HEK293 (cell line): ENCODE results near the gene IL1A.

ENCODE experiments used
- CTCF ChIA-PET: fragments of 350-600 bp; formaldehyde crosslinking; extraction: SDS; loops from one replicate; lab custom pipeline; 2021; ENCODE audit warnings: antibody characterized with exemption; lab: Yijun Ruan, JAX
- POLR2A ChIA-PET: fragments of 300-600 bp; formaldehyde crosslinking; extraction: SDS; loops from one replicate; lab custom pipeline; 2020; ENCODE audit warnings: antibody characterized with exemption, inconsistent platforms; lab: Yijun Ruan, JAX
- H3K27ac ChIP-seq: fragments of 200-500 bp; sonication (Bioruptor generic); 2 replicates; pipeline ENCODE4 v1.5.1; 2014; ENCODE audit warnings: low read depth, low read length, control low read depth, inconsistent platforms; ENCODE audit errors: extremely low read depth
- H3K36me3 ChIP-seq, 2 experiments: fragments of 200-500 bp in 1 of 2; sonication (Bioruptor generic) in 1 of 2; 1 replicate in 1 of 2; 2 replicates in 1 of 2; pipeline ENCODE4 v1.5.1; 2014 to 2017; ENCODE audit warnings: inconsistent platforms in 2 of 2, low read length in 2 of 2; ENCODE audit not compliant: control insufficient read depth in 2 of 2, insufficient read depth in 1 of 2
- H3K4me1 ChIP-seq: fragments of 200-500 bp; sonication (Bioruptor generic); 2 replicates; pipeline ENCODE4 v1.5.1; 2014; ENCODE audit warnings: mild to moderate bottlenecking, low read length, inconsistent platforms; ENCODE audit not compliant: control insufficient read depth, insufficient read depth
- H3K4me3 ChIP-seq: 2 replicates; pipeline ENCODE4 v1.5.1; 2011; ENCODE audit warnings: low read depth, mild to moderate bottlenecking, control low read depth, low read length, moderate library complexity
- H3K9me3 ChIP-seq: fragments of 200-500 bp; sonication (Bioruptor generic); 2 replicates; pipeline ENCODE4 v1.5.1; 2014; ENCODE audit warnings: low read depth, low read length, inconsistent platforms; ENCODE audit not compliant: control insufficient read depth, insufficient read depth
- GLIS2 ChIP-seq: fragments of 450-650 bp; formaldehyde crosslinking; IDR thresholded peaks from 2 replicates; pipeline ENCODE4 v1.5.1; 2016; ENCODE audit warnings: missing biosample characterization, missing genetic modification characterization
- SCRT1 ChIP-seq: fragments of 450-650 bp; formaldehyde crosslinking; IDR thresholded peaks from 2 replicates; pipeline ENCODE4 v1.5.1; 2016; ENCODE audit warnings: missing biosample characterization, missing genetic modification characterization, borderline replicate concordance
- SP3 ChIP-seq: fragments of 450-650 bp; formaldehyde crosslinking; IDR thresholded peaks from 2 replicates; pipeline ENCODE4 v1.5.1; 2016; ENCODE audit warnings: missing biosample characterization, missing genetic modification characterization
- WT1 ChIP-seq: fragments of 450-650 bp; formaldehyde crosslinking; IDR thresholded peaks from 2 replicates; pipeline ENCODE4 v1.5.1; 2016; ENCODE audit warnings: missing biosample characterization, missing genetic modification characterization
- ZFP69B ChIP-seq: fragments of 450-650 bp; formaldehyde crosslinking; IDR thresholded peaks from 2 replicates; pipeline ENCODE4 v1.5.1; 2016; ENCODE audit warnings: missing biosample characterization, missing genetic modification characterization
- ZIC2 ChIP-seq: fragments of 450-650 bp; formaldehyde crosslinking; IDR thresholded peaks from 2 replicates; pipeline ENCODE4 v1.5.1; 2016; ENCODE audit warnings: missing biosample characterization, missing genetic modification characterization
- ZNF114 ChIP-seq: fragments of 450-650 bp; formaldehyde crosslinking; IDR thresholded peaks from 2 replicates; pipeline ENCODE4 v1.5.0; 2017; ENCODE audit warnings: missing biosample characterization, missing genetic modification characterization
- ZNF132 ChIP-seq: fragments of 450-650 bp; formaldehyde crosslinking; IDR thresholded peaks from 2 replicates; pipeline ENCODE4 v1.5.1; 2017; ENCODE audit warnings: missing biosample characterization, missing genetic modification characterization, borderline replicate concordance
- ZNF274 ChIP-seq, 2 experiments: fragments of 200-500 bp in 1 of 2; fragments of 450-650 bp in 1 of 2; sonication (Bioruptor generic) in 1 of 2; formaldehyde crosslinking in 1 of 2; IDR thresholded peaks; 2 replicates each; pipeline versions ENCODE4 v1.5.1 to v1.6.1; 2014 to 2016; ENCODE audit warnings: borderline replicate concordance in 1 of 2, inconsistent platforms in 1 of 2, low read length in 1 of 2, missing biosample characterization in 1 of 2, missing genetic modification characterization in 1 of 2
- ZNF501 ChIP-seq: fragments of 450-650 bp; formaldehyde crosslinking; IDR thresholded peaks from 2 replicates; pipeline ENCODE4 v1.5.1; 2016; ENCODE audit warnings: missing biosample characterization, missing genetic modification characterization
- ZNF621 ChIP-seq: fragments of 450-650 bp; formaldehyde crosslinking; IDR thresholded peaks from 2 replicates; pipeline ENCODE4 v1.5.1; 2017; ENCODE audit warnings: missing biosample characterization, missing genetic modification characterization
- TF ChIP-seq, protein P1 (sequence below): fragments of 450-650 bp; formaldehyde crosslinking; IDR thresholded peaks from 2 replicates; pipeline ENCODE4 v1.5.1; 2016; ENCODE audit warnings: missing biosample characterization, missing genetic modification characterization
- TF ChIP-seq, protein P2 (sequence below): fragments of 450-650 bp; formaldehyde crosslinking; IDR thresholded peaks from 2 replicates; pipeline ENCODE4 v1.5.1; 2016; ENCODE audit warnings: missing biosample characterization, missing genetic modification characterization, borderline replicate concordance
- TF ChIP-seq, protein P3 (sequence below): fragments of 450-650 bp; formaldehyde crosslinking; optimal IDR thresholded peaks from 2 replicates; pipeline ENCODE3; 2016; ENCODE audit warnings: missing biosample characterization, mild to moderate bottlenecking, missing genetic modification characterization
- TF ChIP-seq, protein P4 (sequence below): IDR thresholded peaks from 2 replicates; pipeline ENCODE4 v1.6.1; 2011; ENCODE audit warnings: mild to moderate bottlenecking, low read depth, low read length, borderline replicate concordance
- TF ChIP-seq, protein P5 (sequence below): fragments of 450-650 bp; formaldehyde crosslinking; IDR thresholded peaks from 2 replicates; pipeline ENCODE4 v1.5.1; 2016; ENCODE audit warnings: missing biosample characterization, missing genetic modification characterization, borderline replicate concordance

IL1A gene

DNA sequence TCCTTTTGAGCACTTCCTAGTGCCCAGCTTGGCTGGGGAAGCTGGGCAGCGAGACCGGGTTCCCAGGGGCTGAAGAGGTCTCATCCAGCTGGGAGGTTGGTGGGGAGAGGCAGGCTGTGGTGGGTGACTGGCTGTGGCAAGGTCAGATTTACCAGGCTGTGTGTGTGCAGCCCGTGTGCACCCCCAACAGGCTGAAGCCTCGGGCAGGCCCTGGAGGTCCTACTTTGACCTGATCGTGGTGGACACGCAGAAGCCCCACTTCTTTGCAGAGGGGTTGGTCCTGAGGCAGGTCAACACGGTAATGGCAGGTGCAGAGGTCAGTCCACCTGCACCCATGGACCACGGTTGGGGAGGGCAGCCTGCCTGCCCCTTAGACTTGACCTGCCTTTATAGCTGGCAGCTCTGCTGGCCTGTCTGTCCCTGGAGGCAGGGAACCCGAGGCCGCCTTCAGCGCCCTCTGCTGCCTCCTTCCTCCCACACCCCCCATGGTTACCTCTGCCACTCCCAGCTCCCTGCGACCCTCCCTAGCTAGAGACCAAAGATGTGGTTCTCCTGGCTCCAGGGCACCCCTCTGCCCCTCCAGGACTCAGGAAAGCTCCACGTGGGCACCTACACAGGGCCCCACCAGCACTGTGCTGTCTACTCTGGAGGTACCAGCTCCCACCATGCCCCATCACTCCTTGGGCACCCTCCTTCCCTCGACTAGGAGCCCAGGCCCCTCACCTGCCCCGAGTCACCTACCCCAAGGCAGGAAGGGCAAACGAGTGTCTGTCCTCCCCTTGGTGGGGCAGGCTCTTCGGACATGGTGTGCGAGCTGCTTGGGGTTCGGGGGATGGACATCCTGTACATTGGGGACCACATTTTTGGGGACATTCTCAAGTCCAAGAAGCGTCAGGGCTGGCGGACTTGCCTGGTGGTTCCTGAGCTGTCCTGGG, 59.4 kb downstream of the IL1A start:
- Histone ChIP-seq H3K4me1 (no peaks in the 10 kb centered on the region), H3K9me3 (no peaks in the 10 kb centered on the region), H3K36me3 (no peaks in the 10 kb centered on the region)
- CTCF ChIA-PET, result interaction anchor here (0.7 to 8.9 kb wide), 23 partner anchors 9 to 234 kb away, joined by 3 to 204 read pairs (median 5); partner anchors contain the start of gene SLC20A1
- TF ChIP-seq, protein P1, sequence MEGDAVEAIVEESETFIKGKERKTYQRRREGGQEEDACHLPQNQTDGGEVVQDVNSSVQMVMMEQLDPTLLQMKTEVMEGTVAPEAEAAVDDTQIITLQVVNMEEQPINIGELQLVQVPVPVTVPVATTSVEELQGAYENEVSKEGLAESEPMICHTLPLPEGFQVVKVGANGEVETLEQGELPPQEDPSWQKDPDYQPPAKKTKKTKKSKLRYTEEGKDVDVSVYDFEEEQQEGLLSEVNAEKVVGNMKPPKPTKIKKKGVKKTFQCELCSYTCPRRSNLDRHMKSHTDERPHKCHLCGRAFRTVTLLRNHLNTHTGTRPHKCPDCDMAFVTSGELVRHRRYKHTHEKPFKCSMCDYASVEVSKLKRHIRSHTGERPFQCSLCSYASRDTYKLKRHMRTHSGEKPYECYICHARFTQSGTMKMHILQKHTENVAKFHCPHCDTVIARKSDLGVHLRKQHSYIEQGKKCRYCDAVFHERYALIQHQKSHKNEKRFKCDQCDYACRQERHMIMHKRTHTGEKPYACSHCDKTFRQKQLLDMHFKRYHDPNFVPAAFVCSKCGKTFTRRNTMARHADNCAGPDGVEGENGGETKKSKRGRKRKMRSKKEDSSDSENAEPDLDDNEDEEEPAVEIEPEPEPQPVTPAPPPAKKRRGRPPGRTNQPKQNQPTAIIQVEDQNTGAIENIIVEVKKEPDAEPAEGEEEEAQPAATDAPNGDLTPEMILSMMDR (tag by site-specific recombination), result peak; percentile 56
- TF ChIP-seq ZIC2 (tag by site-specific recombination) (0 out of 2 replicates have a peak, but pooled peaks have one; percentile 14), GLIS2 (0 out of 2 replicates have a peak, but pooled peaks have one; percentile 32), WT1 (tag by site-specific recombination) (no peak), SP3 (tag by site-specific recombination) (no peak)
- TF ChIP-seq, protein P2, sequence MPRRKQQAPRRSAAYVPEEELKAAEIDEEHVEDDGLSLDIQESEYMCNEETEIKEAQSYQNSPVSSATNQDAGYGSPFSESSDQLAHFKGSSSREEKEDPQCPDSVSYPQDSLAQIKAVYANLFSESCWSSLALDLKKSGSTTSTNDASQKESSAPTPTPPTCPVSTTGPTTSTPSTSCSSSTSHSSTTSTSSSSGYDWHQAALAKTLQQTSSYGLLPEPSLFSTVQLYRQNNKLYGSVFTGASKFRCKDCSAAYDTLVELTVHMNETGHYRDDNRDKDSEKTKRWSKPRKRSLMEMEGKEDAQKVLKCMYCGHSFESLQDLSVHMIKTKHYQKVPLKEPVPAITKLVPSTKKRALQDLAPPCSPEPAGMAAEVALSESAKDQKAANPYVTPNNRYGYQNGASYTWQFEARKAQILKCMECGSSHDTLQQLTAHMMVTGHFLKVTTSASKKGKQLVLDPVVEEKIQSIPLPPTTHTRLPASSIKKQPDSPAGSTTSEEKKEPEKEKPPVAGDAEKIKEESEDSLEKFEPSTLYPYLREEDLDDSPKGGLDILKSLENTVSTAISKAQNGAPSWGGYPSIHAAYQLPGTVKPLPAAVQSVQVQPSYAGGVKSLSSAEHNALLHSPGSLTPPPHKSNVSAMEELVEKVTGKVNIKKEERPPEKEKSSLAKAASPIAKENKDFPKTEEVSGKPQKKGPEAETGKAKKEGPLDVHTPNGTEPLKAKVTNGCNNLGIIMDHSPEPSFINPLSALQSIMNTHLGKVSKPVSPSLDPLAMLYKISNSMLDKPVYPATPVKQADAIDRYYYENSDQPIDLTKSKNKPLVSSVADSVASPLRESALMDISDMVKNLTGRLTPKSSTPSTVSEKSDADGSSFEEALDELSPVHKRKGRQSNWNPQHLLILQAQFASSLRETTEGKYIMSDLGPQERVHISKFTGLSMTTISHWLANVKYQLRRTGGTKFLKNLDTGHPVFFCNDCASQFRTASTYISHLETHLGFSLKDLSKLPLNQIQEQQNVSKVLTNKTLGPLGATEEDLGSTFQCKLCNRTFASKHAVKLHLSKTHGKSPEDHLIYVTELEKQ, result no peak
- TF ChIP-seq, protein P3, sequence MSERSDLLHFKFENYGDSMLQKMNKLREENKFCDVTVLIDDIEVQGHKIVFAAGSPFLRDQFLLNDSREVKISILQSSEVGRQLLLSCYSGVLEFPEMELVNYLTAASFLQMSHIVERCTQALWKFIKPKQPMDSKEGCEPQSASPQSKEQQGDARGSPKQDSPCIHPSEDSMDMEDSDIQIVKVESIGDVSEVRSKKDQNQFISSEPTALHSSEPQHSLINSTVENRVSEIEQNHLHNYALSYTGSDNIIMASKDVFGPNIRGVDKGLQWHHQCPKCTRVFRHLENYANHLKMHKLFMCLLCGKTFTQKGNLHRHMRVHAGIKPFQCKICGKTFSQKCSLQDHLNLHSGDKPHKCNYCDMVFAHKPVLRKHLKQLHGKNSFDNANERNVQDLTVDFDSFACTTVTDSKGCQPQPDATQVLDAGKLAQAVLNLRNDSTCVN (tag by site-specific recombination), result no peak
- TF ChIP-seq, all 188 proteins: peak for 3
- no peak overlapping the region for H3K27ac ChIP-seq
- POLR2A ChIA-PET, result interaction anchor here (1.0 to 2.7 kb wide), 4 partner anchors 12 to 99 kb away, joined by 3 to 8 read pairs (median 3); no protein-coding TSS in a partner anchor
- no peak overlapping the region for H3K4me3 ChIP-seq

DNA sequence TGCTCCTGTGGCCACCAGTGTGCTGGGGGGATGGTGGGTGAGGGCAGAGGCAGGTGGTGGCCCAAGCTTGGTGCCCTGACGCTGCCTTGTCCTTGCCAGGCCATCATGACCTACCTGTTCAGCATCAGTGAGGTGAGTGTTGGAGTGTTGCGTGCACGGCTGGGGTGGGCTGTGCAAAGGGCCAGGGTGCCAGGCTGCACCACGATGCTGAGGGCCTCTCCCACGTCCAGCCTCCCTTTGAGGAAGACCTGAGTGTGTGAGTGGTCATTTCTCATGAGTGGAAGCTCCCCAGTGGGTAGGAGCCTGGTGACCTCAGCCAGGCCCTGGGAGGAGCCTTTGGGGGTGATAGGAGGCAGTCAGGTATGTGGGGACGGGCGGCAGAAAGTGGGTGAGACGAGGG, 60.3 kb downstream of the IL1A start:
- no peak overlapping the region for H3K27ac ChIP-seq
- H3K9me3 ChIP-seq, result no peaks in the 10 kb centered on the region
- CTCF ChIA-PET, result interaction anchor here (0.6 to 8.9 kb wide), 10 partner anchors 12 to 250 kb away, joined by 3 to 204 read pairs (median 14); partner anchors contain the start of gene SLC20A1
- no peak overlapping the region for H3K4me3 ChIP-seq
- POLR2A ChIA-PET, result interaction anchor here (1.5 kb wide), 1 partner anchor 58 kb away, joined by 3 read pairs; no protein-coding TSS in a partner anchor
- no peaks in the 10 kb centered on the region for H3K36me3 ChIP-seq
- no peaks in the 10 kb centered on the region for H3K4me1 ChIP-seq
- TF ChIP-seq, protein P4, sequence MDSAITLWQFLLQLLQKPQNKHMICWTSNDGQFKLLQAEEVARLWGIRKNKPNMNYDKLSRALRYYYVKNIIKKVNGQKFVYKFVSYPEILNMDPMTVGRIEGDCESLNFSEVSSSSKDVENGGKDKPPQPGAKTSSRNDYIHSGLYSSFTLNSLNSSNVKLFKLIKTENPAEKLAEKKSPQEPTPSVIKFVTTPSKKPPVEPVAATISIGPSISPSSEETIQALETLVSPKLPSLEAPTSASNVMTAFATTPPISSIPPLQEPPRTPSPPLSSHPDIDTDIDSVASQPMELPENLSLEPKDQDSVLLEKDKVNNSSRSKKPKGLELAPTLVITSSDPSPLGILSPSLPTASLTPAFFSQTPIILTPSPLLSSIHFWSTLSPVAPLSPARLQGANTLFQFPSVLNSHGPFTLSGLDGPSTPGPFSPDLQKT, result no peak
- TF ChIP-seq ZNF132 (tag by site-specific recombination) (no peak), ZFP69B (tag by site-specific recombination) (no peak), ZNF621 (no peak), ZNF114 (tag by site-specific recombination) (no peak), ZNF501 (tag by site-specific recombination) (no peak), ZNF274 (IDR thresholded peaks at IDR 0.05; ENCODE audit: low read length) (no peak), ZNF274 (tag by site-specific recombination; IDR thresholded peaks at IDR 0.05; ENCODE audit: borderline replicate concordance) (no peak), SCRT1 (tag by site-specific recombination) (no peak)
- TF ChIP-seq, protein P5, sequence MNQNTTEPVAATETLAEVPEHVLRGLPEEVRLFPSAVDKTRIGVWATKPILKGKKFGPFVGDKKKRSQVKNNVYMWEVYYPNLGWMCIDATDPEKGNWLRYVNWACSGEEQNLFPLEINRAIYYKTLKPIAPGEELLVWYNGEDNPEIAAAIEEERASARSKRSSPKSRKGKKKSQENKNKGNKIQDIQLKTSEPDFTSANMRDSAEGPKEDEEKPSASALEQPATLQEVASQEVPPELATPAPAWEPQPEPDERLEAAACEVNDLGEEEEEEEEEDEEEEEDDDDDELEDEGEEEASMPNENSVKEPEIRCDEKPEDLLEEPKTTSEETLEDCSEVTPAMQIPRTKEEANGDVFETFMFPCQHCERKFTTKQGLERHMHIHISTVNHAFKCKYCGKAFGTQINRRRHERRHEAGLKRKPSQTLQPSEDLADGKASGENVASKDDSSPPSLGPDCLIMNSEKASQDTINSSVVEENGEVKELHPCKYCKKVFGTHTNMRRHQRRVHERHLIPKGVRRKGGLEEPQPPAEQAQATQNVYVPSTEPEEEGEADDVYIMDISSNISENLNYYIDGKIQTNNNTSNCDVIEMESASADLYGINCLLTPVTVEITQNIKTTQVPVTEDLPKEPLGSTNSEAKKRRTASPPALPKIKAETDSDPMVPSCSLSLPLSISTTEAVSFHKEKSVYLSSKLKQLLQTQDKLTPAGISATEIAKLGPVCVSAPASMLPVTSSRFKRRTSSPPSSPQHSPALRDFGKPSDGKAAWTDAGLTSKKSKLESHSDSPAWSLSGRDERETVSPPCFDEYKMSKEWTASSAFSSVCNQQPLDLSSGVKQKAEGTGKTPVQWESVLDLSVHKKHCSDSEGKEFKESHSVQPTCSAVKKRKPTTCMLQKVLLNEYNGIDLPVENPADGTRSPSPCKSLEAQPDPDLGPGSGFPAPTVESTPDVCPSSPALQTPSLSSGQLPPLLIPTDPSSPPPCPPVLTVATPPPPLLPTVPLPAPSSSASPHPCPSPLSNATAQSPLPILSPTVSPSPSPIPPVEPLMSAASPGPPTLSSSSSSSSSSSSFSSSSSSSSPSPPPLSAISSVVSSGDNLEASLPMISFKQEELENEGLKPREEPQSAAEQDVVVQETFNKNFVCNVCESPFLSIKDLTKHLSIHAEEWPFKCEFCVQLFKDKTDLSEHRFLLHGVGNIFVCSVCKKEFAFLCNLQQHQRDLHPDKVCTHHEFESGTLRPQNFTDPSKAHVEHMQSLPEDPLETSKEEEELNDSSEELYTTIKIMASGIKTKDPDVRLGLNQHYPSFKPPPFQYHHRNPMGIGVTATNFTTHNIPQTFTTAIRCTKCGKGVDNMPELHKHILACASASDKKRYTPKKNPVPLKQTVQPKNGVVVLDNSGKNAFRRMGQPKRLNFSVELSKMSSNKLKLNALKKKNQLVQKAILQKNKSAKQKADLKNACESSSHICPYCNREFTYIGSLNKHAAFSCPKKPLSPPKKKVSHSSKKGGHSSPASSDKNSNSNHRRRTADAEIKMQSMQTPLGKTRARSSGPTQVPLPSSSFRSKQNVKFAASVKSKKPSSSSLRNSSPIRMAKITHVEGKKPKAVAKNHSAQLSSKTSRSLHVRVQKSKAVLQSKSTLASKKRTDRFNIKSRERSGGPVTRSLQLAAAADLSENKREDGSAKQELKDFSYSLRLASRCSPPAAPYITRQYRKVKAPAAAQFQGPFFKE (tag by site-specific recombination), result no peak
